ENCODE measurements around the gene ACVR1B.

ACVR1B gene

GRCh38 chr12:52018433-52019112 is 67.1 kb downstream of the ACVR1B start:
- Histone ChIP-seq H3K4me1 (ENCODE audit: insufficient read depth, poor library complexity, severe bottlenecking) (no peaks in the 10 kb centered on the region), H3K4me3 (ENCODE audit: severe bottlenecking) (no peak overlapping the region), H3K27ac (ENCODE audit: poor library complexity, severe bottlenecking) (no peak overlapping the region), H3K27me3 (ENCODE audit: insufficient read depth, poor library complexity, severe bottlenecking) (no peaks in the 10 kb centered on the region), H3K9me3 (ENCODE audit: severe bottlenecking) (no peaks in the 10 kb centered on the region), H3K36me3 (ENCODE audit: low read depth) (no peaks in the 10 kb centered on the region)
- no peak for TF ChIP-seq CTCF (IDR thresholded peaks at IDR 0.05; ENCODE audit: poor library complexity, severe bottlenecking)
- ATAC-seq (ENCODE audit: low read depth) (no peak), DNase-seq (ENCODE audit: low spot score) (no peak)

- DNase-seq (ENCODE audit: low spot score) (no peak), ATAC-seq (ENCODE audit: low read depth) (no peak)
- Histone ChIP-seq H3K27me3 (ENCODE audit: insufficient read depth, poor library complexity, severe bottlenecking) (no peaks in the 10 kb centered on the region), H3K36me3 (ENCODE audit: low read depth) (no peaks in the 10 kb centered on the region), H3K4me1 (ENCODE audit: insufficient read depth, poor library complexity, severe bottlenecking) (no peaks in the 10 kb centered on the region), H3K4me3 (ENCODE audit: severe bottlenecking) (no peak overlapping the region), H3K9me3 (ENCODE audit: severe bottlenecking) (no peaks in the 10 kb centered on the region), H3K27ac (ENCODE audit: poor library complexity, severe bottlenecking) (no peak overlapping the region)
- TF ChIP-seq CTCF (IDR thresholded peaks at IDR 0.05; ENCODE audit: poor library complexity, severe bottlenecking), result no peak
Observed at GRCh38 chr12:52019113-52019770, 67.7 kb downstream of the ACVR1B start.

DNA sequence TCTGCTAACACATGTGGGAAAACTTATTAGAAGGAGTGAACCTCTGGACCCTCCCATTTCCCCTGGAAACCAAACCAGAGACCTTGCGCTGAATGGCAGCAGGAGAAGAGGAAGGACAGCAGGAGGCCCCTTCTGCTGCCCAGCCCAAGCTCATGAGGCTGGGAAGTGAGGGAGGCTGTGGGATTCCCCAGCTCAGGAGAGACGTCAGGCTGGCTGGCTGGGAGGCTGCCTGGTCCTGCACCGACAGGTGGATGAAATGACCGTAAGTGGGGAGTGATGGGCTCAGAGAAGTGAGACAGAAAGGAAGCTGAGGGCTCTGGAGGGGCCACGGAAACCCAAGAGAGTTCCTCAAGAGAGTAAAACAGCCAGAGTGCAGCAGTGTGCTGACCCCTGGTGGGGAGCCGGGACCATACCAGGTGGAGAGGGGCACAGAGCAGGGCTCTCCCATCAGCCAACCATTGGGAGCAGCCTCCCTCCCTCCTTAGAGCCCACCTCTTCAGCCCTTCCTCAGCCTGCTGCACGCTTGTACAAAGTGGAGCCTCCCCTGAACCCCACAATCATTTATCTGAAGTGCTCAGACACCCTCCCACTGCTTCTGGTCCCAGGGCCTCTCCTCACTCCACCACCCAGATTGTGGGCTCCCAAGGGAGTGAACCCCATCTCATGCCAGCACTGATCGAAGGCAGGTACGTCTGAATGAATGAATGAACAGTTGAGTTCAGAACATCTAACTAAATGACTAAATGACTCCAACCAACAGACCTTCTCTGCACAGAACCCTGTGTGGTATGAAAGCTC is 69.2 kb downstream of the ACVR1B start:
- ATAC-seq (ENCODE audit: low read depth) (peak; percentile 60), DNase-seq (ENCODE audit: low spot score) (no peak)
- Histone ChIP-seq H3K36me3 (ENCODE audit: low read depth) (no peaks in the 10 kb centered on the region), H3K4me1 (ENCODE audit: insufficient read depth, poor library complexity, severe bottlenecking) (no peaks in the 10 kb centered on the region), H3K27ac (ENCODE audit: poor library complexity, severe bottlenecking) (no peak overlapping the region), H3K27me3 (ENCODE audit: insufficient read depth, poor library complexity, severe bottlenecking) (no peaks in the 10 kb centered on the region), H3K9me3 (ENCODE audit: severe bottlenecking) (no peaks in the 10 kb centered on the region), H3K4me3 (ENCODE audit: severe bottlenecking) (no peak overlapping the region)
- TF ChIP-seq CTCF (IDR thresholded peaks at IDR 0.05; ENCODE audit: poor library complexity, severe bottlenecking), result peak; percentile 68

GRCh38 chr12:52022841-52023181 is 71.3 kb downstream of the ACVR1B start:
- Histone ChIP-seq H3K9me3 (ENCODE audit: severe bottlenecking) (no peaks in the 10 kb centered on the region), H3K27me3 (ENCODE audit: insufficient read depth, poor library complexity, severe bottlenecking) (no peaks in the 10 kb centered on the region), H3K4me3 (ENCODE audit: severe bottlenecking) (no peak overlapping the region), H3K27ac (ENCODE audit: poor library complexity, severe bottlenecking) (no peak overlapping the region), H3K4me1 (ENCODE audit: insufficient read depth, poor library complexity, severe bottlenecking) (no peaks in the 10 kb centered on the region), H3K36me3 (ENCODE audit: low read depth) (no peaks in the 10 kb centered on the region)
- TF ChIP-seq CTCF (IDR thresholded peaks at IDR 0.05; ENCODE audit: poor library complexity, severe bottlenecking), result no peak
- ATAC-seq (ENCODE audit: low read depth) (no peak), DNase-seq (ENCODE audit: low spot score) (no peak)
